HG03460 (cell line): Measurements from ENCODE around the gene PDE6H.

Experiments used
- ATAC-seq: cut with Tn5 transposase; IDR thresholded peaks from one replicate; pipeline ENCODE4 v1.9.1; 2021; ENCODE audit not compliant: unreplicated experiment

The PDE6H gene

DNA sequence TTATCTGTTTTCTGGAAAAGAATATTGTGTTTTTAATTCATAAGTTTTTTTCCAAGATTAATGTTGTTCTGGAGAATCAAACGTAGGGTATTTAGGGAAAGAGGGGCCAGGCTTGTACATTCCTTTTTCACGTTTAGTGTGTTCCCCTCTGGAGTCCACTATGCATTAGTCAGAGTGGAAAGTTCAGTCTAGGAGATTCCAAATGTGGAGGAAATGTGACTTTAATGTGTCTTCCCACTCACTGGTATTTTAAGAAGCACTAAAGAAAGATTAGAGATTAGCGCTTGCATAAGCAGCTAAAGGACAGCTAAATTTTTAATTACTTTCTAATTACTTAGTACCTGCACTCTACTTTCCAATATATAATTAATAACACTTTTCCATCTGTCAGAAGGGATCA is 4.4 kb upstream of the PDE6H start:
- no peak for ATAC-seq

DNA sequence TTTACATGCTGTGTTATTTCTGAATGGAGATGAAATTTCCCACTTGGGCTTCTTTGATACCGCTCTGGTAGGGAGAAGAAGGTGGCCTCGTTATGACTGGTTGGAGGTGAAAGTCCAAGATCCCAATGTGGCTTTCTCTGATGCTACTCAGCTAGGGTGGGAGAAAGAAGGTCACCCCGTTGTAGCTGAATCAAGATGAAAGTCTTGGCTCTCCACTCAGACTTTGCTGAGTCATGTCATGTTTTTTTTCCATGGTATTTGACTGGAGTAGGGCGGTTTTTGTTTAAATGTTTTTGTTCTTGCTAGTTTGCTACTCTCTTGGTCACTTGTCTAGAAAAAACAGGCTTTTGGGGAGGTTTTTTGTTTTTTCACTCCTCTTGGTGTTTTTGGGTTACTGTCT is 2.4 kb upstream of the PDE6H start:
- no peak for ATAC-seq

- ATAC-seq: no peak
Observed at GRCh38 chr12:14974633-14975032, 1.8 kb downstream of the PDE6H start.

DNA sequence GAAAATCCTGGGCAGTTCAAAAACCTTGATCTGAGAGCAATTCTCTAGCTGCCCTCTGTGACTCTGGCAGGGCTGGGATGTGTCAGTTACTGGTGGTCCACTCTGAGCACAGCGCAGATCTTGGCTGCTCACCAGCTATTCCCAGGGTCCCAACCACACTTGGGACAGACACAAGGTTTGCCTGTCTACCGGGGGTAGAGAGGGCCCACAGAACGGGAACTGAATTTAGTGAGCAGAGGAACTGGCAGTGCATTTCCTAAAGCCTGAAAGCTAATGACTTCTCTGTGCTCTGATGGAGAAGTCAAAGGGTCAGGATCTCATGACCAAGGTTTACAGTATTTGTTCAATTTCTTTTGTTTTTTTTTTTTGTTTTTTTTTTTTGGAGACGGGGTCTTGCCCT is 2.6 kb downstream of the PDE6H start:
- no peak for ATAC-seq

DNA sequence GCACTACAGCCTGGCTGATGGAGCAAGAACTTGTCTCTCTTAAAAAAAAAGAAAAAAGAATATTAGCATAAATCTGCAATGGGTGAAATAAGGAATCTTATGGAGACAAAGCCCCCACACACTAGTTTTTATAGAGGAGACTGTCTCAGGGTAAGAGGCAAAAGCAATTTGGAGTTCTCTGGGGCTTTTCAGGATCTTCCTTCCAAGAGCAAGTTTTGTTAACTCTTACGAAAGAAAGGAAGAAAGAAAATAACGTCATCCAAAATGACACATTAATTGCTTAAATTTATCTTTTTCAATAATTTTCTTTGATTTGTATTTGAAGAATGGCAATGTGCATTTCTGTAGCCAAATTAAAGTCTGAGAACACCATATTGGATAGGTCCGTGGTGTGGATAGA is 3.8 kb downstream of the PDE6H start:
- no peak for ATAC-seq

DNA sequence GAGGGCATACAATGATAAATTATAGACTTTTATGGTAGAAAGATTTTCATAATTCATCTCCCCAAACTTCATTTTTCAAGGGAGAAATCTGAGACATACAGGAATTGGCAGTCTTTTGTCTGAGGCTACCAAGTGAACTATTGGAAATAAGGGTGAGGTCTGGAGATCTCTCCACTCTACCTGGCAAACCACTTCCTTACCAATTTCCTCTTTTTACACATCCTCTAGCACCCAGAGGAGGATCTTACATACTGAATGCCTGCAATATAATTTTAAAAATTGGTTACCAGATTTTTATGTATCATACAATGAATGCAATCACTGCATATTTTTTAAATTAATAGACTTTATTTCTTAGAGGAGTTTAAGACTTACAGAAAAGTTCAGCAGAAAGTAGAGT is 6.6 kb downstream of the PDE6H start:
- ATAC-seq: no peak

DNA sequence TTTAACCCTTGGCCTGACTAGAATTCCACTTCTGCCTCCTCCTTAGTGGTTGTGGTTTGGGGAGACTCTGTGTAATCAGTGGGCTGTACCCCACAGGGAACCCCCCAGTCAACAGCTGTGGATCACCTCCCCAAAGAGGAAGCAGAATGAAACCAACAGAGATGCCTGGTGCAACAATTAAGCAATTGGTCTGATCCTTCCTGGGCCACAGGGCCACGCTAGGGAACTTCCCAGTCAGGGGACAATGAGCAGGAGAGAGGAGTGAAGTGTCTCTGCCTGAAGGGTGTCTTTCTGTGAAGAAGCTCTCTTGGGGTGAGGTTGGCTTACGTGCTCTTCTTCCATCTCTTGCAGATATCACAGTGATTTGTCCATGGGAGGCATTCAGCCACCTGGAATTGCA is 8.2 kb downstream of the PDE6H start:
- ATAC-seq: peak; percentile 49

GRCh38 chr12:14982562-14982961 is 9.7 kb downstream of the PDE6H start:
- ATAC-seq: no peak

DNA sequence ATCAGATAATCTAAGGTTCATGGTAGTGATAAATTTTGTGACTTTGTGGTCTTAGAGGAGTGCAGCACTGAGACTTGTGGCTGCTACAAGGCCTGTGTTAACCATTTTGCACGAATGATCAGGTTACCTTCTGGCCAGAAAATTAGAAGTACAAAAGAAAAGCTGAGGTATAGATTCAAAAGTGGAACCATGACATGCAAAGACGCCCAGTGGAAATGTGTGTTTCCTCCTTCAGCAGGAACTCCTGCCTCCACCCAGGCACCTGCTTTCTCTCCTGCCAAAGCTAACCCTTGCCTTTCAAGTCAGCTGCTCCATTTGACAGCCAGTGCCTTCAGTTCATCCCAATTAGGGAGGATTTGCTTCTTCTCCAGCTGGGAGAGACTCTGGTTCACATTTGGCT is 10.1 kb downstream of the PDE6H start:
- no peak for ATAC-seq

DNA sequence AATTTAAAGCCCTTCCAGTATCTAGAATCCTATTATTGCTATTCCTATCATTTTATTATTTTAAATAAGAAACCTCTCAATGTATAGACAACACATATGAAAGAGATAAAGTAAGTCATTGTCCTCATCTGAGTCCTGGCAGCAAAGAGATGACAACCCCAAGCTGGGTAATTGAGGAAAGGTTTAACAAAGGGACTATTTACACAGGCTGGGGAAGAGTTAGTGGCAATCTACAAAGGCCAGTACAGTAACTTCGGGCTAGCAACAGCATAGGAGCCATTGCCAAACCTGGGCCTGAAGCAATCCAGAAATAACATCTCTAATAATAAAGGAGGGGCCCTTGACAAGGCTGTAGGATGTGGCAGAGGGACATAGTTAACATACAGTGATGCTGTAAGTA is 11.2 kb downstream of the PDE6H start:
- ATAC-seq: no peak

DNA sequence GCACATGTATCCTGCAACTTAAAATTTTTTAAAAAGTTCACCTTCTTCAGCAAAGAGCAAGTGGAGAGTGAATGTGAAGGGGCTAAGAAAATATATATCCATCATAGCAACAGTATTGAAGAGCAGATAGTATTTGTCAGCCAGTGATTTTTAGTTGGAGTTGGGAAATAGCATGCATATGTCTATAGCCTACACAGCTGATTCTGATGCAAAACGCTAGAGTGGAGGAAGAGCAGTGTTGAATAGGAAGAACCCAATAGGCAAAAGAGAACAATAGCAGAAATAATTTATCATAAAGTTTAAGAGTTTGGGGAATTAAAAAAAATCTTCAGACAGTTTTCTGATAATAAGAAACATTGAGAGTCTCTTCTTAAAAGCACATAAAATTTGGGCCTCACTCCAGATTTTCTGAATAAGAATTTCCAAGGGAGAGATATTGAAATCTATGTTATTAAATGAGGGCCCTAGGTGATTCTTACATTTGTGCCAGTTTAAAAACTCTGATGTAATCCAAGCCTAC is 12.0 kb downstream of the PDE6H start:
- ATAC-seq: no peak

DNA sequence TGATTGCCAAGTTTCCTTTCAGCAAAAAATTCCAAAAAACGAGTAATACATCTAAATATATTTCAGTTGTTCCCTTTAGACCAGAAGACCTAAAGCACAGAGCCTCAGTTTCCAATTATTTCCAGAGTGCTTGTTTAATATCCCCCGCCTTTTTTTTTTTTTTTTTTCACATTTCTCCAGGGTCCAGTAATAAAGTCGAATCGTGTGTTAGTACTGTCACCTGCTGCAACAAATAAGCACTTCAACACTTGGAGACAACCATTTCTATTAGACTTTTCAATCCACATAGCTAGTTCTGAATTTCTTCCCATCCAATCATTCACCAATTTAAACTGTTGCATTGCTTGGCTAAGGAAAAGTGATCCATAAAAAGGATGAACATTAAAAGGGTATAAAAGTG is 13.6 kb downstream of the PDE6H start:
- ATAC-seq: no peak

GRCh38 chr12:14988035-14988434 is 15.2 kb downstream of the PDE6H start:
- no peak for ATAC-seq

DNA sequence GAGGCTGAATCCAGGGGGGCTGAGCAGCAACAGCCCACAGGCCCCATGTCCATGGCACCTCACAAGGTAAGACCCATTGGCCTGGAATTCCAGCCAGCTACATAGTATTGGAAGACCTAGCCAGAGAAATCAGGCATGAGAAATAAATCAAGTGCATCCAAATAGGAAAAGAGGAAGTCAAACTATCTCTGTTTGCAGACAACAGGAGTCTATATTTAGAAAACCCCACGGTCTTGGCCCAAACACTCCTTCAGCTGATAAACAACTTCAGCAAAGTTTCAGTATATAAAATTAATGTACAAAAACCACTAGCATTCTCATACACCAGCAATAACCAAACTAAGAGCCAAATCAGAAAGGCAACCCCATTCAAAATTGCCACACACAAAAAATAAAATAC is 16.9 kb downstream of the PDE6H start:
- no peak for ATAC-seq

DNA sequence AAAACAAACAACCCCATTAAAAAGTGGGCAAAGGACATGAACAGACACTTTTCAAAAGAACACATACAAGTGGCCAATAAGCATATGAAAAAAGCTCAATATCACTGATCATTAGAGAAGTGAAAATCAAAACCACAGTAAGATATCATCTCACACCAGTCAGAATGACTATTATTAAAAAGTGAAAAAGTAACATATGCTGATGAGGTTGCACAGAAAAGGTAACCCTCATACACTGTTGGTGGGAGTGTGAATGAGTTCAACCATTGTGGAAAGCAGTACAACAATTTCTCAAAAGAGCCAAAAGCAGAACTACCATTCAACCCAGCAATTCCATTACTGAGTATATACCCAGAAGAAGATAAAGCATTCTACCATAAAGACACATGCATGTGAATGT is 18.2 kb downstream of the PDE6H start:
- ATAC-seq: no peak

GRCh38 chr12:14992673-14993072 is 19.8 kb downstream of the PDE6H start:
- ATAC-seq: no peak

GRCh38 chr12:14993117-14993516 is 20.3 kb downstream of the PDE6H start:
- ATAC-seq: no peak

DNA sequence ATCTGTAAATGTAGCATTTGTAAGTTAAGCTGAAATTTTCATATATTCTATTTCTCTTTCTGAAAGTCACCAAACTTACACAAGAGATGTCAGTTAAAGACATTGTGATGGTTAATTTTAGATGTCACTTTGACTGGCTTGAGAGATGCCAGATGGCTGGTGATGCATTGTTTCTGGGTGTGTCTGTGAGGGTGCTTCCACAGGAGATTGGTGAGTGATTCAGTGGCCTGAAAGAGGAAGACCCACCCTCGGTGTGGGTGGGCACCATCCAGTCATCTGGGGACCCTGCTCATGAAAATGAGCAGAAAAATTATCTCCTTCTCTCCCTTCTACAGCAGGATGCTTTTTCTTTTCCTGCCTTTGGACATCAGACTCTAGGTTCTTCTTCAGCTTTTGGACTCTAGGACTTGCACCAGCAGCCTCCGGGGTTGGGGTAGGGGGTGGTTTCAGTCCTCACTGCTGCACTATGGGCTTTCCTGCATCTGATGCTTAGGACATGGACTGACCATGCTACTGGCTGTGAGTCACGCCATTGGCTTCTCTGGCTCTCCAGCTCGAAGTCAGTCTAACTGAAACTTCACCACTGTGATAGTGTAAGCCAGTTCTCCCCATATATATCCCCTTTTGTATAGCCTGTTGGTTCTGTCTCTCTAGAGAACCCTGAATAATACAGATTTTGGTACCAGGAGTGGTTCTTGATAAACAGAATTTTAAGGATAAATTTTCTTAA is 20.9 kb downstream of the PDE6H start:
- ATAC-seq: no peak

GRCh38 chr12:14994610-14995009 is 21.8 kb downstream of the PDE6H start:
- no peak for ATAC-seq

DNA sequence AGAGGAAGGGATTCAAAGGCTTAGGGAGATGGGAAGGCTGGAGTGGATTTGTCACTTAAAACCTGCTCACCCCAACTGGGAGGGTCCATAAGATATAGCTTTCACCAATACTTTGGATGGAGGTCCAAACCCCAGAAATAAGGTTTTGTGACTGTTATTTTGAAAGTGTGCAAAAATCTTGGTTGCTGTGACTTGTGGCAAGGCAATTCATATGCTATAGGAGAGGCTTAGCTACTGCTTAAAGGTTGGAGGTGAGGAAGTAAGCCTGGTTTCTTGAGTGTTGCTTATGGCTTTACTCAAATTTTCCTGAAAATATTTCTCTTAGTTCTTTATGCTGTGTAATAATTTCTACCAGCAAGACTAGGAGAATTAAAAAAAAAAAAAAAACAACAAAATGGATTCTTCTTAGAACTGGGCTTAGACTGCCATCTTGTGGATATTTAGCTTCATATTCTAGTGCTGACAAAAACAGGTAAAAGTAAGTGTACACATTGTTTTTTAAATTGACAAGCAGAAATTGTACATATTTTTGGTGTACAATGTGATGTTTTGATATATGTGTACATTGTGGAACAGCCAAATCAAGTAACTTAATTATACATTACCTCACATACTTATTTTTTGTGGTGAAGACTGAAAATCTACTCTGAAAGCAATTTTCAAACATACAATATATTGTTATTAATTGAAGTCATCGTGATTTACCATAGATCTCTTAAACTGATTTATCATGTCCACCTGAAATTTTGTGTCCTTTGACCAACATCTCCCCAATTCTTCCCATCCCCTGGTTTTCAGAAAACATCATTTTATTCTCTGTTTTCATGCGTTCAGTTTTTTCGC is 23.0 kb downstream of the PDE6H start:
- ATAC-seq: no peak

GRCh38 chr12:14997998-14998397 is 25.2 kb downstream of the PDE6H start:
- no peak for ATAC-seq

- ATAC-seq: no peak
Observed at GRCh38 chr12:14999021-14999694, 26.3 kb downstream of the PDE6H start.
